GM06990 (cell line): Measurements from ENCODE around the gene ECM1.

Experiments
- DNase-seq: peaks from one replicate; pipeline ENCODE4 v3.0.0-alpha.2; 2011; ENCODE audit not compliant: insufficient read length; ENCODE audit errors: extremely low read depth
- H3K27me3 ChIP-seq: replicated peaks from 2 replicates; pipeline ENCODE4 v1.6.0; 2011; ENCODE audit warnings: low read length; ENCODE audit not compliant: control insufficient read depth, insufficient read depth
- H3K36me3 ChIP-seq: 2 replicates; pipeline ENCODE4 v1.5.1; 2011; ENCODE audit warnings: low read length; ENCODE audit not compliant: control insufficient read depth, insufficient read depth
- H3K4me3 ChIP-seq: replicated peaks from 2 replicates; pipeline ENCODE4 v1.5.1; 2011; ENCODE audit warnings: low read depth, mild to moderate bottlenecking, control low read depth, low read length
- CTCF ChIP-seq: IDR thresholded peaks from 2 replicates; pipeline ENCODE4 v1.5.1; 2011; ENCODE audit warnings: low read length, control low read depth, mild to moderate bottlenecking, inconsistent platforms; ENCODE audit not compliant: insufficient read depth, poor library complexity, severe bottlenecking

ECM1 gene

GRCh38 chr1:150551051-150551783 lies 43.3 kb downstream of the ECM1 start:
- no peak for TF ChIP-seq CTCF
- Histone ChIP-seq H3K4me3 (no peak overlapping the region), H3K27me3 (no peaks in the 10 kb centered on the region; the same call in 1 of the 2 replicates)

GRCh38 chr1:150551784-150552127 lies 43.8 kb downstream of the ECM1 start:
- Histone ChIP-seq H3K36me3 (no peaks in the 10 kb centered on the region), H3K27me3 (no peaks in the 10 kb centered on the region; the same call in 1 of the 2 replicates), H3K4me3 (no peak overlapping the region)
- DNase-seq, result no peak
- no peak for TF ChIP-seq CTCF

More at GRCh38 chr1:150551051-150551783, 43.3 kb downstream of the ECM1 start:
- H3K36me3 ChIP-seq, result no peaks in the 10 kb centered on the region
- no peak for DNase-seq

GRCh38 chr1:150552128-150552910 lies 44.4 kb downstream of the ECM1 start:
- no peak for TF ChIP-seq CTCF
- no peak for DNase-seq
- Histone ChIP-seq H3K36me3 (no peaks in the 10 kb centered on the region), H3K27me3 (no peaks in the 10 kb centered on the region; the same call in 1 of the 2 replicates), H3K4me3 (no peak overlapping the region)

- H3K36me3 ChIP-seq, result no peaks in the 10 kb centered on the region
- no peak overlapping the region for H3K4me3 ChIP-seq
- TF ChIP-seq CTCF, result no peak
- no peak for DNase-seq
- H3K27me3 ChIP-seq, result no peaks in the 10 kb centered on the region; the same call in 1 of the 2 replicates
Observed at GRCh38 chr1:150552911-150553289, 45.0 kb downstream of the ECM1 start.

- TF ChIP-seq CTCF, result no peak
- no peaks in the 10 kb centered on the region for H3K36me3 ChIP-seq
- no peak overlapping the region for H3K4me3 ChIP-seq
- DNase-seq, result no peak
- H3K27me3 ChIP-seq, result no peaks in the 10 kb centered on the region; the same call in 1 of the 2 replicates
Observed at GRCh38 chr1:150553392-150554085, 45.6 kb downstream of the ECM1 start.
